Endothelial cell (in vitro differentiated cells): ENCODE results near the gene AIFM1. TPM values are rescaled to one million over a fixed set of nuclear protein-coding genes. Genes with fewer than 3 reads are reported as not detected.

Source experiments
- DNase-seq: peaks from one replicate; pipeline ENCODE4 v3.0.0; 2021; ENCODE audit warnings: low spot score
- H3K27ac Mint-ChIP-seq: one replicate; pipeline ENCODE4 v1.8.0; 2021; ENCODE audit warnings: mixed read lengths, inconsistent platforms; ENCODE audit not compliant: unreplicated experiment
- H3K27me3 Mint-ChIP-seq: one replicate; pipeline ENCODE4 v1.8.0; 2021; ENCODE audit warnings: mild to moderate bottlenecking, moderate library complexity, mixed read lengths, inconsistent platforms; ENCODE audit not compliant: unreplicated experiment
- H3K36me3 Mint-ChIP-seq: one replicate; pipeline ENCODE4 v1.8.0; 2021; ENCODE audit warnings: mild to moderate bottlenecking, low read depth, mixed read lengths, inconsistent platforms; ENCODE audit not compliant: unreplicated experiment
- H3K4me1 Mint-ChIP-seq: one replicate; pipeline ENCODE4 v1.8.0; 2021; ENCODE audit warnings: mild to moderate bottlenecking, mixed read lengths, inconsistent platforms; ENCODE audit not compliant: unreplicated experiment
- H3K4me3 Mint-ChIP-seq: one replicate; pipeline ENCODE4 v1.8.0; 2021; ENCODE audit warnings: mild to moderate bottlenecking, mixed read lengths, inconsistent platforms; ENCODE audit not compliant: unreplicated experiment
- H3K9me3 Mint-ChIP-seq: one replicate; pipeline ENCODE4 v1.8.0; 2021; ENCODE audit warnings: mixed read lengths, inconsistent platforms; ENCODE audit not compliant: unreplicated experiment
- total RNA-seq: library from RNA; stranded (reverse); fragmentation: NEBNext Ultra II Directional; extraction: Animal tissue kit (Norgen Biotek cat#: 25700); gene quantifications from one replicate; pipeline ENCODE4 v1.2.1, GENCODE V29; 2021; ENCODE audit not compliant: unreplicated experiment
- TF ChIP-seq, protein P1 (sequence below): fragments of 200-600 bp; sonication (generic); IDR thresholded peaks from one replicate; pipeline ENCODE4 v1.5.0; 2021; ENCODE audit warnings: antibody characterized with exemption; ENCODE audit not compliant: unreplicated experiment

AIFM1 gene
- total RNA-seq, 1 donor from 2014 or later, result 39.9 TPM

GRCh38 chrX:130109429-130110378 lies 55.9 kb downstream of the AIFM1 start:
- Mint-ChIP-seq H3K9me3 (no peaks in the 10 kb centered on the region), H3K4me1 (peaks cover 16% of the 10 kb centered on the region), H3K4me3 (peak overlapping the region; percentile 85), H3K36me3 (no peaks in the 10 kb centered on the region), H3K27ac (no peak overlapping the region), H3K27me3 (peaks cover 5% of the 10 kb centered on the region)
- TF ChIP-seq, protein P1, sequence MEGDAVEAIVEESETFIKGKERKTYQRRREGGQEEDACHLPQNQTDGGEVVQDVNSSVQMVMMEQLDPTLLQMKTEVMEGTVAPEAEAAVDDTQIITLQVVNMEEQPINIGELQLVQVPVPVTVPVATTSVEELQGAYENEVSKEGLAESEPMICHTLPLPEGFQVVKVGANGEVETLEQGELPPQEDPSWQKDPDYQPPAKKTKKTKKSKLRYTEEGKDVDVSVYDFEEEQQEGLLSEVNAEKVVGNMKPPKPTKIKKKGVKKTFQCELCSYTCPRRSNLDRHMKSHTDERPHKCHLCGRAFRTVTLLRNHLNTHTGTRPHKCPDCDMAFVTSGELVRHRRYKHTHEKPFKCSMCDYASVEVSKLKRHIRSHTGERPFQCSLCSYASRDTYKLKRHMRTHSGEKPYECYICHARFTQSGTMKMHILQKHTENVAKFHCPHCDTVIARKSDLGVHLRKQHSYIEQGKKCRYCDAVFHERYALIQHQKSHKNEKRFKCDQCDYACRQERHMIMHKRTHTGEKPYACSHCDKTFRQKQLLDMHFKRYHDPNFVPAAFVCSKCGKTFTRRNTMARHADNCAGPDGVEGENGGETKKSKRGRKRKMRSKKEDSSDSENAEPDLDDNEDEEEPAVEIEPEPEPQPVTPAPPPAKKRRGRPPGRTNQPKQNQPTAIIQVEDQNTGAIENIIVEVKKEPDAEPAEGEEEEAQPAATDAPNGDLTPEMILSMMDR, result no peak
- DNase-seq, result no peak

DNA sequence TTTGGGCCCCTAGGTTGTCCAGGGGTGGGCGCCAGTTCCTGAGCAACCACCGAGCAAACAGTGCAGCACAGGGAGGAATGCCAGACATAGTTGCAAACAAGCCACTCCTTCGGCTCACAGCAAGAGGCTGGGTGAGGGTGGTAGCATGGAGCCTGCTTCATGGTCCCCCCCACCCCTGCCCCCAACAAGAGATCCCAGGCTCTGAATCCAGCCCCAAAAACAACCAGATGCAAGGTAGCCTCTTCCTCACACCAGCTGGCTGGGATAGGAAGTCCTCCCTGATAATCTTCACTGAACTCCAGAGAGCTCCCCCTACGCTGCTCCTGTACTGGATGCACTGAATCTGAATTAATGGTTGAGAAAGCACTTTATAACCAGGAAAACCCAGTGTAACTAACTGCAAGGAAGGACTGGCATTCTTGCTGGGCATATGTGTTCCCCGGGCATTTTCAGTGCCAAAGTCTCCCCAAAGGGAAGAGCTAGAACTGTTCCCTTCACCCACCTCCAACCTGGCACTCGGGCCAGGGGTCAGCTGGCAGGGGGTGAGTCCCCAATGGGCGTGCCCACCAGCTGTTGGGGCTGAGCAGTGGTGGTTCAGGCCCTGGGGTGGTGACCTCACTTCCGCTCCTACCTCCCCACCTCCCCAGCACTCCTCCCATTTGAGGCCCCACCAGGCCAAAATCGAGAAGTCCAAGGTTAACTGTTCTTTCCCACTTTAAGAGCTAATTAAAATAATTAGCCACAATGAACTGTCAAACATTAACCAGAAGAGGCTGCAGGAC lies 56.8 kb downstream of the AIFM1 start:
- Mint-ChIP-seq H3K36me3 (no peaks in the 10 kb centered on the region), H3K27ac (peak overlapping the region; percentile 52), H3K9me3 (no peaks in the 10 kb centered on the region), H3K4me1 (peaks cover 23% of the 10 kb centered on the region), H3K4me3 (peak overlapping the region; percentile 85), H3K27me3 (peaks cover 6% of the 10 kb centered on the region)
- TF ChIP-seq, protein P1, result no peak
- DNase-seq, result no peak

DNA sequence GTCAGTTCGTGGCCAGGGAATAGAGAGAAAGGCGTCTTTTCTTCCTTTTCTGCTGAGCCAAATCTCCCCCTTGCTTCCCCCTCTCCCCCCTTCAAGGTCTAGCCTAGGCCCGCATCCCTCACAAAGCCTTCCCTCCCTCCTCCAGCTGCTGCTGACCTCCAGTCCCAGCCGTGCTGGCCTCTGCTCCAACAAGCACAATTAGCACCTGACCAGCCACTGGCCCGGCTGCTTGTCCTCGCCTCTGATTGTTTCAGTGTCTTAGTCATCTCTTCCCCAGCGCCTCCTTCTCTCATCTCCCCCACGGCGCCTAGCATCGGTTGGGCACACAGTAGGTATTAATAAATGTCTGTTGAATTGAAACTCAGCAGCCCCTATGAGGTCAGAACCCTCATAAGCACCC lies 59.6 kb downstream of the AIFM1 start:
- no peak for DNase-seq
- no peak overlapping the region for H3K4me3 Mint-ChIP-seq
- H3K9me3 Mint-ChIP-seq, result no peaks in the 10 kb centered on the region
- TF ChIP-seq, protein P1, result no peak
- H3K36me3 Mint-ChIP-seq, result peaks cover under 1% of the 10 kb centered on the region
- peaks cover 6% of the 10 kb centered on the region for H3K27me3 Mint-ChIP-seq
- H3K27ac Mint-ChIP-seq, result no peak overlapping the region
- H3K4me1 Mint-ChIP-seq, result peaks cover 29% of the 10 kb centered on the region

DNA sequence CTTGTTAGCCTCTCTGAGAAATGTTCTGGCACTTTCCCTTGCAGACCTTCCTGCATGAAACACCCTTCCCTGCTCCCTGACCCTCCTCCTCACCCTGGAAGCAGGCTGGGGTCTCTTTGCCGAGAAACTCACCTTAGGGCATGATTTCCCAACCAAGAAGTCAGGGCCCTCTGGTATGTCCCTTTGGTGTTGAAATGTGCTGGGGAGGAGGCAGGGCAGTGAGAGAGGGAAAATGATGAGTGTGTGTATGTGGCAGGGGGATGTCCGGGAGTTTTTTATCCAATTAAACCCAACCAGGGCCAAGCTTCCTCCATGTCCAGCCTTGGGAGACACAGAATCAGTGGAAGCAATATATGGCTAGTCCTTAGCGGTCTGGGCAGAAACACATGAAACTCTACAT lies 60.4 kb downstream of the AIFM1 start:
- TF ChIP-seq, protein P1, result no peak
- Mint-ChIP-seq H3K4me3 (no peak overlapping the region), H3K27me3 (peaks cover 6% of the 10 kb centered on the region), H3K4me1 (peaks cover 29% of the 10 kb centered on the region), H3K36me3 (peaks cover 6% of the 10 kb centered on the region), H3K27ac (no peak overlapping the region), H3K9me3 (no peaks in the 10 kb centered on the region)
- DNase-seq, result no peak
